Kidney tubule cell (primary cell): ENCODE measurements around the gene VIM.
"Not testable (repeated sequence)": the region's sequence is repeated elsewhere in the genome, so short reads cannot be mapped to it uniquely, and the experiment has no call there.

Source experiments
- DNase-seq: peaks from one replicate; pipeline ENCODE4 v3.0.0-alpha.2; 2018; ENCODE audit warnings: low spot score

Gene VIM

GRCh38 chr10:17257466-17258321, 29.7 kb downstream of the VIM start:
- peak; percentile 70 for DNase-seq

- DNase-seq: no peak
Measured at GRCh38 chr10:17262502-17262901, 34.5 kb downstream of the VIM start.

GRCh38 chr10:17263580-17263979, 35.5 kb downstream of the VIM start:
- DNase-seq: no peak

- DNase-seq: no peak
Measured at GRCh38 chr10:17265468-17265867, 37.4 kb downstream of the VIM start.

GRCh38 chr10:17266549-17266948, 38.5 kb downstream of the VIM start:
- DNase-seq: not testable (repeated sequence)

GRCh38 chr10:17272648-17273047, 44.6 kb downstream of the VIM start:
- DNase-seq: no peak

- peak; percentile 88 for DNase-seq
Measured at GRCh38 chr10:17273403-17273802, 45.4 kb downstream of the VIM start.

- no peak for DNase-seq
Measured at GRCh38 chr10:17276756-17277424, 48.8 kb downstream of the VIM start.

GRCh38 chr10:17278607-17279240, 50.7 kb downstream of the VIM start:
- peak; percentile 54 for DNase-seq

- DNase-seq: no peak
Measured at GRCh38 chr10:17282311-17282710, 54.3 kb downstream of the VIM start.

- DNase-seq: no peak
Measured at GRCh38 chr10:17286562-17287550, 58.8 kb downstream of the VIM start.
